Naive thymus-derived CD8-positive, alpha-beta T cell (primary cell): Measurements from ENCODE around the gene GDF11. TPM values are rescaled to one million over a fixed set of nuclear protein-coding genes. Genes with fewer than 3 reads are reported as not detected.

Source experiments
- ATAC-seq, 2 donors: fragments of 150-1000 bp; cut with Tn5 transposase in 1 of 2; sonication (Bioruptor Pico), chemical (Tn5 transposase) in 1 of 2; 1 replicate in 1 of 2; 2 replicates in 1 of 2; pipeline ENCODE4 v1.10.0; 2021; ENCODE audit warnings: mild to moderate bottlenecking in 2 of 2, moderate library complexity in 2 of 2
- POLR2A ChIA-PET: fragments of 350-600 bp; sonication (Branson Sonifier 250); formaldehyde crosslinking; loops from one replicate; lab custom pipeline; 2021; ENCODE audit warnings: antibody characterized with exemption; lab: Charles Lee
- DNase-seq, 10 donors: peaks; one replicate each; pipeline versions ENCODE4 v3.0.0 to v3.0.0-alpha.2; 2020 to 2022
- H3K27ac Mint-ChIP-seq, 10 donors: one replicate each; pipeline ENCODE4 v1.8.0; 2020 to 2022; ENCODE audit warnings: mild to moderate bottlenecking in 10 of 10, mixed read lengths in 10 of 10, moderate library complexity in 4 of 10, inconsistent platforms in 1 of 10
- H3K27me3 Mint-ChIP-seq, 5 donors: one replicate each; pipeline ENCODE4 v1.8.0; 2021 to 2022; ENCODE audit warnings: mixed read lengths in 5 of 5
- H3K36me3 Mint-ChIP-seq, 3 donors: one replicate each; pipeline ENCODE4 v1.8.0; 2020 to 2022; ENCODE audit warnings: mixed read lengths in 3 of 3, mild to moderate bottlenecking in 2 of 3, inconsistent platforms in 1 of 3
- H3K4me1 Mint-ChIP-seq, 4 donors: one replicate each; pipeline ENCODE4 v1.8.0; 2021 to 2022; ENCODE audit warnings: mixed read lengths in 4 of 4
- H3K4me3 Mint-ChIP-seq, 10 donors: one replicate each; pipeline ENCODE4 v1.8.0; 2020 to 2022; ENCODE audit warnings: mild to moderate bottlenecking in 10 of 10, mixed read lengths in 10 of 10, moderate library complexity in 6 of 10, inconsistent platforms in 1 of 10
- H3K9me3 Mint-ChIP-seq, 9 donors: one replicate each; pipeline ENCODE4 v1.8.0; 2020 to 2022; ENCODE audit warnings: mixed read lengths in 9 of 9, mild to moderate bottlenecking in 3 of 9, inconsistent platforms in 1 of 9, moderate library complexity in 1 of 9
- polyA plus RNA-seq, 3 donors: library from polyadenylated mRNA; unstranded; fragments of 300-500 nt; fragmentation: Illumina TruSeq; gene quantifications; one replicate each; pipeline ENCODE4 v1.2.3, GENCODE V29; 2021
- total RNA-seq, 8 experiments: library from RNA in 2 of 8; stranded (reverse) in 2 of 8; gene quantifications; one replicate each; pipeline ENCODE4 v1.2.3 and lab custom pipeline; 2021 to 2026

GDF11 gene
- total and polyA plus RNA-seq, 5 experiments from 2014 or later: 0.82 to 7.7 (median 1.5) TPM

DNA sequence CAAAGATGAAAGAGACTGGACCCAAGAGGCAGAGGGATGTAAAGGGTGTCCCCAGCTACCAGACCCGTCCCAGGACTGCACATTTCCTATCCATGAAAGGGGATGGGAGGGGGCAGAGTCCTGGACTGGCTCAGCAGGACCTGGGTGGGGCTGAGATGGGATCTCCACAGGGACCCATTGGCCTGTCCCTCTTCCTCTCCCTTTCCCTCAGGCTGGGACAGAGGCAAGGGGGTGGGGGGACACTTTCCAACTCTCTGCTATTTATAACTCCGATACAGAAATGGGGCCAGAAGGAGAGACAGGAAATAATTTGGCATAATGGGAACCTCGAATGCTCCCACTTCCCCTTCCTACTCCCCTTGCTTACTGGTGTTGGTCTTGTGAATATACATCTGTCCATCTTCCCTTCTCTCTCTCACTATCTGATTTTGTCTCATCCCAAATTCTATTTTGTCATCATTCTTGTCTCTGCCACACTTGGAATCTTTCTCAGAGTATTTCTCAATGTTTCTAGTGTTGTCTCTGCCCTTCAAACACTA, 34.2 kb upstream of the GDF11 start:
- Mint-ChIP-seq H3K4me3 (peak overlapping the region; percentile 64 to 92 (median 84)), H3K36me3 (no peaks in the 10 kb centered on the region), H3K4me1 (peaks cover 17 to 23% (median 20%) of the 10 kb centered on the region in 4 donors), H3K9me3 (no peaks in the 10 kb centered on the region), H3K27ac (peak overlapping the region in 2 of 10 donors; percentile 21 to 49), H3K27me3 (peaks cover 5 to 32% (median 24%) of the 10 kb centered on the region in 5 donors)
- no peak for ATAC-seq
- DNase-seq: peak in 1 of 10 donors; percentile 22
- POLR2A ChIA-PET: no interaction called here

DNA sequence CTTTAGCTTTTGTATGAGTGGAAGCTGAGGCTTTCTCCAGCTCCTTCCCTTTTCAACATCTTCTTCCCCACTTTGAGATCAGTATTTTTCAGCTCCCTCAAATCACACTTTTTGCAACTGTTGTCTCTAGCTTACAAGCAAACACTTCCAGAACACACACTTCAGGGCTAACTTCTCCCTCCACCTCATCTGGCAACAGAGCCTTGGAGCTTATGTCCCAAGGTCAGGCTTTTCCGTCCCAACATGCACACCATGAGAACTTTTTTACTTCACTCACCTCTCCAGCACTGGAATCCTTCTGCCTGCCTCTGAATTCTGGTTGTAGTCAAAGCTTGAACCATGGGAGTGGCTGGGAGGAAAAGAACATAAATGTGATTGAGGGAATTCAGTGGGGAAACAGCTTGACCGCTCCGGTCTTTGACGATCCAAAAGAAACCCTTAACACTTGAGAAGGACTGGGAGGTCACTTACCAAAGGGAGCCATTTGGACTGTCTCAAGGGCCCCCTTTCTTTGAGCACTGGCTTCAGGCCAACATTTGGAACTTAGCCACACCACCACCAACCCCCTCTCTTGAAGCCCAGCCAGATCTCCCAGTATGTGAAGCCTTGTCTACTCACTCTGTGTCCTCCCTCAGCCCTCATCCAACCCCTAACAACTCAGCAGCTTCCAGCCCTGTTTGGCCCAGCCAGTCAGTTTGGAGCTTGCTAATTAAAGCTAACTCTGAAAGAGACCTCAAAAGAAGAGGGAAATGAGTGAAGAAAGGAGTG, 31.0 kb upstream of the GDF11 start:
- H3K4me3 Mint-ChIP-seq: no peak overlapping the region
- peaks cover 21 to 36% (median 34%) of the 10 kb centered on the region in 4 donors for H3K4me1 Mint-ChIP-seq
- POLR2A ChIA-PET: no interaction called here
- peak overlapping the region in 2 of 10 donors; percentile 42 to 66 for H3K27ac Mint-ChIP-seq
- peaks cover 0 to 3% (median 0%) of the 10 kb centered on the region in 9 donors for H3K9me3 Mint-ChIP-seq
- H3K36me3 Mint-ChIP-seq: peaks cover 0 to 3% (median 0%) of the 10 kb centered on the region in 3 donors
- H3K27me3 Mint-ChIP-seq: peaks cover 5 to 25% (median 20%) of the 10 kb centered on the region in 5 donors
- ATAC-seq: no peak
- DNase-seq: no peak

DNA sequence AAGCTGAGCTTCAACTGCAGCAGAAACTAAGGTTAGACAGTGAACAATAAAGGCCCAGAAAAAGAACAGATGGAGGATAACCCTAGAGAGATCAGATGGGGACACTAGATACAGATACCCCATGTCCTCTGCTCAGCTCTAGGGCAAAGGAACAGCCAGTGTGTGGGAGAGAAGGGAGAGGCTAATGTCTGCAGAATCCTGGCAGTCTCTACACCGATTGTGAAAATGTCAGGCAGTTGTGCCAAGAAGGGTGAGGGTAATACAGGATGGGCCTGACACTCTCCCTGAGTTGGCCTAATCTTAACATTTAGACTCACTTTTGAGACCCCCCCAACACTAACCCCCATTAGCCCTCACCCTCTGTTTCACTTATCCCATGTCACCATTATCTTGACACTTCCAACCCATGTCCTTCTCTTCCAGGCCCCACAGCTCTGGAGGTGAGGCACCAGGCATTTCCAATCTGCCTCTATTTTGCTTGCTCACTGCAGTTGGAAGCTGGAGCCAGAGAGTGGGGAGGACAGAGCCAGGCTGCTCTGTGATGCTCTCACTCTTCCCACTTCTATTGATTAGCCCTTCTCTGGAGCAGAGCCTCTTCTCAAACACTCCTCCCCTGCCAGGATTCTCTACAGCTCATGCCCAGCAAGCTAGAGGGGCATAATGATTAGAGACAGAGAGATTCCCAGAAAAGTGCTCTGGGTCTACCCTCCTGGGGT, 30.1 kb upstream of the GDF11 start:
- ATAC-seq (no peak), DNase-seq (no peak)
- H3K4me3 Mint-ChIP-seq: no peak overlapping the region
- H3K27ac Mint-ChIP-seq: no peak overlapping the region
- H3K4me1 Mint-ChIP-seq: peaks cover 20 to 41% (median 39%) of the 10 kb centered on the region in 4 donors
- H3K27me3 Mint-ChIP-seq: peaks cover 5 to 20% (median 17%) of the 10 kb centered on the region in 5 donors
- peaks cover 0 to 3% (median 0%) of the 10 kb centered on the region in 3 donors for H3K36me3 Mint-ChIP-seq
- peaks cover 0 to 3% (median 0%) of the 10 kb centered on the region in 9 donors for H3K9me3 Mint-ChIP-seq
- POLR2A ChIA-PET: no interaction called here

DNA sequence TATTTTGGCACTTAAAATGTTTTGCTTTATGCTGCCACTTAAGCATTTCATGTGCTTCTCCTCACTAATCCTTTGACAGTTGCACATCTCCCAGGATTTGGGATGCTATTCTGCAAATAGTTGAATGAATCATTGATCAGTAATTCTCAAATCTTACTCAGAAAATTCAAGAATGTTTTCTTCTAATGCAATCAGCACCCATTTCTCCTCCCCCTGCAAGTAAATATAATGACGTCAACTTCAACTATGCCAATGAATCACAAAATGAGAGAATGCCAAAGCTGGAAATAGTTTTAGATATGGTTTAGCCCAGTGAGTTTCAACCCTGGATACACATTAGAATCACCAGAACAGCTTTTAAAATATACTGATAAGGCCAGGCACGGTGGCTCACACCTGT, 29.2 kb upstream of the GDF11 start:
- Mint-ChIP-seq H3K4me3 (peak overlapping the region in 1 of 10 donors; percentile 33), H3K9me3 (peaks cover 0 to 3% (median 0%) of the 10 kb centered on the region in 9 donors), H3K4me1 (peaks cover 15 to 37% (median 35%) of the 10 kb centered on the region in 4 donors), H3K27ac (no peak overlapping the region), H3K36me3 (peaks cover 0 to 3% (median 0%) of the 10 kb centered on the region in 3 donors), H3K27me3 (peaks cover 5 to 13% (median 10%) of the 10 kb centered on the region in 5 donors)
- DNase-seq (no peak), ATAC-seq (no peak)
- POLR2A ChIA-PET: no interaction called here

DNA sequence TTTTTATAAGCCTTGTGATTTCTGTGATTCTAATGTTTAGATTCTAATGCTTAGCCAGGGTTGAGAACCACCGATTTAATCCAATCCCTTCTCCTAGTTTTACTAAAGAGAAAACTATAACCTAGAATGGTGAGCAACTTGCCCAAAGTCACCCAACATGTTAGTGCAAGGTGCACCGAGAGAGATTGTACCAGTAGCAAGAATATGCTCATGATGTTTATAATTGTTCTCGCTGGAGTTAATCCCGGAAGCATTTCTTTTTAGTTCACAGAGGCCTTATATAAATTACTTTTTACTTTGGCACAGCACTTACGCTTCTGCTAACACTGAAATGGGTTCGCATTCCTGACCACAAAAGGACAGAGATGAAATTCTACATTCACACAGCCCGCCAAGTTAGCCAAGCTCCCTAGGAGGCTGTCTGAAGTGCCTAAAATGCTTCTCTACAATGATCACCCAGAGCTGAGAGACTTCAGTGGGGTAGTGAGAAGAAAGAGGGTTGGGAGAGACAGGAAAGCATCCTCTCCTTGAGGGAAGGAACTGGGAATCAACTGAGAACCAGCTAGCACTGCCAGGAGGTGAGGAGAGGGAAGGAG, 27.7 kb upstream of the GDF11 start:
- peaks cover 0 to 8% (median 0%) of the 10 kb centered on the region in 5 donors for H3K27me3 Mint-ChIP-seq
- peak overlapping the region; percentile 86 to 97 (median 90) for H3K4me3 Mint-ChIP-seq
- H3K27ac Mint-ChIP-seq: peak overlapping the region; percentile 93 to 99 (median 96)
- H3K9me3 Mint-ChIP-seq: peaks cover 0 to 3% (median 0%) of the 10 kb centered on the region in 9 donors
- ATAC-seq (no peak), DNase-seq (no peak)
- H3K4me1 Mint-ChIP-seq: peaks cover 12 to 34% (median 32%) of the 10 kb centered on the region in 4 donors
- peaks cover 0 to 3% (median 0%) of the 10 kb centered on the region in 3 donors for H3K36me3 Mint-ChIP-seq
- POLR2A ChIA-PET: interaction anchor here (0.9 to 2.2 kb wide), 9 partner anchors 10 to 259 kb away, joined by 3 to 19 read pairs (median 7); partner anchors contain the start of genes CD63, GDF11, ORMDL2 and PYM1

DNA sequence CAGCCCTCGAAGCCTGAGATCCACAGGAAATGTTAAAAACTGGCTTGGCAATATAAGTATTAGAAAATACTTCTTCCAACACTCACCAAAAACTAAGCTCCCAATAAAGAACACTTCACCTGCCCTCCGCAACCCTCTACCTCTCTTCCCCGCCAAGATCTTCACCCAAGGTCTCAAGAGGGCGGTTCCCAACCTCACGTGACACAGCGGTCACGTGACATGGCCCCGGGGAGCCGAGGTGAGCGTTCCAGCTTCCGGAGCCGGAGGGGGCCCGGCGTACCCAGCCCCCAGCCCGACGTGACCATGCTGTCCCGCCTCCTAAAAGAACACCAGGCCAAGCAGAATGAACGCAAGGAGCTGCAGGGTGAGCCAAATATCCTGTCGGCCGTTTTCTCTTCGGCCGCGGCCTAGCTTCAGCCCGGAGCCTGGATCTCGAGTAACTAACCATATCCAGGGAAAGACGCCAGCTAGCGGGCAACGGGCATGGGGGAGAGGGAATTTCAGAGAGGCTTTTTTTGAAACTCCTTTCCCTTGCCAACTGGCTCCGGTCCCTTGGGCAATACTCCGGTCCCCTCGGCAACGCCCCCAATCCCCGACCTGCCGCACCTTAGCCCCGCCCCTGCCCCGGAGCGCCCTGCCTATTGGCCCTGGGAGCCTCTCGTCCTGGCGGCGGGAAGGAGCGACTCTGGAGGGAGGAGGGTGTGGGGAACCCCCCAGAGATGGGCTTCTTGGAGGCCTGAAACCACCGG, 26.9 kb upstream of the GDF11 start, which contains the start of gene BLOC1S1:
TSS of gene BLOC1S1 (plus strand) at position 214 of the 749 bp plus-strand sequence. CDS start at position 220, 6 bp downstream.
- H3K4me1 Mint-ChIP-seq: peaks cover 12 to 39% (median 35%) of the 10 kb centered on the region in 4 donors
- H3K9me3 Mint-ChIP-seq: peaks cover 0 to 3% (median 0%) of the 10 kb centered on the region in 9 donors
- H3K27me3 Mint-ChIP-seq: peaks cover 0 to 4% (median 0%) of the 10 kb centered on the region in 5 donors
- POLR2A ChIA-PET: interaction anchor here (0.7 to 2.2 kb wide), 13 partner anchors 10 to 1740 kb away, joined by 3 to 19 read pairs (median 4); partner anchors contain the start of genes CD63, GDF11, ORMDL2 and PYM1
- H3K36me3 Mint-ChIP-seq: peaks cover 0 to 3% (median 0%) of the 10 kb centered on the region in 3 donors
- ATAC-seq (peak; percentile 94), DNase-seq (peak; percentile 88 to 97 (median 92))
- H3K27ac Mint-ChIP-seq: peak within 1 kb of the TSS; percentile 93 to 99 (median 96)
- peak within 1 kb of the TSS; percentile 86 to 97 (median 90) for H3K4me3 Mint-ChIP-seq

DNA sequence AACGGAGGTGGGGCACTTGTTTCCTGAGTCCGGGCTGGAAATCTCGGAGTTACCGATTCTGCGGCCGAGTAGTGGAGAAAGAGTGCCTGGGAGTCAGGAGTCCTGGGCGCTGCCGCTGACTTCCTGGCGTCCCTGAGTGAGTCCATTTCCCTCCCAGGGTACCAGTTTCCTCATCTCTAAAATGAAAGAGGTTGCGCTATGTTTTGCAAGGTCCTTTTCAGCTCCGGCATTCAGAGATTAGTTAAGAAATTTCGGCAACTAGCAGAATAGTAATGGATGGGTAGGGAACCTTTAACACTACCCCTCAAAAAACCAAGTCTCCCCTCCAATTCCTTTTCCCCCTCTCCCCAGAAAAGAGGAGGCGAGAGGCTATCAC, 26.4 kb upstream of the GDF11 start:
- peak overlapping the region; percentile 37 to 99 (median 96) for H3K27ac Mint-ChIP-seq
- peak overlapping the region; percentile 86 to 97 (median 90) for H3K4me3 Mint-ChIP-seq
- ATAC-seq: no peak
- no peak for DNase-seq
- H3K27me3 Mint-ChIP-seq: peaks cover 0 to 4% (median 0%) of the 10 kb centered on the region in 5 donors
- H3K9me3 Mint-ChIP-seq: peaks cover 0 to 3% (median 0%) of the 10 kb centered on the region in 9 donors
- H3K4me1 Mint-ChIP-seq: peaks cover 12 to 41% (median 35%) of the 10 kb centered on the region in 4 donors
- POLR2A ChIA-PET: interaction anchor here (0.5 to 2.2 kb wide), 11 partner anchors 9 to 731 kb away, joined by 3 to 19 read pairs (median 5); partner anchors contain the start of genes CD63, PYM1 and RAB5B
- peaks cover 0 to 3% (median 0%) of the 10 kb centered on the region in 3 donors for H3K36me3 Mint-ChIP-seq

DNA sequence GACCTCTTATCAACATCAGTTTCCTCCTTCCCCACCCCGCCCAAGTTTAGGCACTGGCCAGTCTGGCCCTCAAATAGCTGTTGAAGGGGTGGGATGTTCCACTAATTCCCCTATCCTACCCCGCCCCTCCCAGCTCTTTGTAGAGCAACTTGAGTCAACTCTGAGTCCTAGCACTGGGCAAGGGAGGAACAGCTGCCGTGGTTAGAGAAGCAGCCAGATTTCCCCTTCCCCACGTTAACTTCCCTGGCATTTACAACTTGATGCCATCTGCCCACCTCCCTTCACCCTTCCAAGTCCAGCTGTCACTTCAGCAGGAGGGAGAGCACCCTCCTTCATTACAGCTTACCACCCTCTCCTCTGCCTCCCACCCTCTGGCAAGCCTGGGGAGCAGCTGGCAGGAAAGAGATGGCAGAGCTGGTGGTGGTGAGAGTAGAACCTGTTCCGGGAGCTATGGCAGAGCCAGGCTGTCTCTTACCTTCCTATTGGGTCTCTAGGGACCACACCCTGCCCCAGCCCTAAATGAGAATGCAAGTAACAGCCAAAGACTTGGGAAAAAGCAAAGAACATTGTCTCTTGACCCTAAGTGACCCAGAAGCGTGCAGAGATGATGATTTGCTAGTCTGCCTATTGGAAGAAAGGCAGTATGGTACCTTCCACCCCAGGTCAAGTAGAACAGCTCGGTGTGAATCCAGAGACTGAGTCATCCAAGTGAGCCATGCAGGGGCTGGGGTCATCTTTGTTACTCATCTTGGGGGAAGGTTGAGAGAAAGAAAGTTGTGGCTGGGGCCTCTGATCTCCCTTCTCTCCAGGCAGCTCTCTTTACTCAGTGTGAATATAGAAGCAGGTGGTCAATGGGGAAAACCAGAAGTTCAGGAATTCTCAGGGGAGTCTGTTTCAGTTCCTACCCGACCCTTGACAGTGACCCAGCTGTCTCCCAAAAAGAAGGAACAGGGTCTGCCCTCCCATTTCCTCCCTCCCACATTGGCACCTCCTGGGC, 25.6 kb upstream of the GDF11 start:
- Mint-ChIP-seq H3K9me3 (peaks cover 0 to 3% (median 0%) of the 10 kb centered on the region in 9 donors), H3K4me1 (peaks cover 12 to 41% (median 35%) of the 10 kb centered on the region in 4 donors), H3K27me3 (peaks cover 0 to 2% (median 0%) of the 10 kb centered on the region in 5 donors), H3K4me3 (peak overlapping the region; percentile 86 to 97 (median 90)), H3K27ac (peak overlapping the region; percentile 14 to 99 (median 96)), H3K36me3 (peaks cover 0 to 3% (median 0%) of the 10 kb centered on the region in 3 donors)
- POLR2A ChIA-PET: interaction anchor here (0.5 to 4.0 kb wide), 9 partner anchors 8 to 596 kb away, joined by 3 to 23 read pairs (median 5); partner anchors contain the start of gene CD63
- ATAC-seq (no peak), DNase-seq (no peak)

DNA sequence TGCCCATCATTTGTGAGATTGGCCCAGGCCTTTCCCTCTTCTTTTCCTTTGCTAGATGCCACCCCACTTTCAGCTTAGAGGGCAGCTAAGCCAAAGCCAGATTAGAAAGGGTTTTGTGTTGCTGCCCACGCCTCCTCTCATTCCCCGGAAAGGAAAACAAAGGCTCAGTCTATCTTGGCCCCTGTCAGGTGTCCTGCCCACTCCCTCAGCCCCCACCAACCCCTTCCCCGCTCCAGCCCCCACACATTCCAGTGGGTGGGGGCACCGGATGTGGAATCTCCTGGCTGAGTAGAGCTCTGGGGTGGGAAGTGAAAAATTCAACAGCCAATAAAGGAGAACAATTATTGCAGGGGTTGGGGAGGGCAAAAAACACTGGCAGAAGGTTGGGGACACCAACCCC, 24.9 kb upstream of the GDF11 start:
- Mint-ChIP-seq H3K36me3 (peaks cover 0 to 3% (median 0%) of the 10 kb centered on the region in 3 donors), H3K9me3 (peaks cover 0 to 3% (median 0%) of the 10 kb centered on the region in 9 donors), H3K4me1 (peaks cover 12 to 41% (median 34%) of the 10 kb centered on the region in 4 donors), H3K4me3 (peak overlapping the region in 7 of 10 donors; percentile 23 to 96 (median 86)), H3K27ac (peak overlapping the region in 5 of 10 donors; percentile 29 to 95 (median 51)), H3K27me3 (peaks cover 0 to 2% (median 0%) of the 10 kb centered on the region in 5 donors)
- POLR2A ChIA-PET: interaction anchor here (1.2 to 4.0 kb wide), 6 partner anchors 8 to 218 kb away, joined by 3 to 23 read pairs (median 5); partner anchors contain the start of gene CD63
- DNase-seq (no peak), ATAC-seq (no peak)
